H9 (cell line): ENCODE results near the gene TPX2. TPM values are rescaled to one million over a fixed set of nuclear protein-coding genes. Genes with fewer than 3 reads are reported as not detected.
A peak's percentile ranks its signal among the peaks of the same experiment; 100 is the strongest.

Experiments
- DNase-seq: peaks from one replicate; pipeline ENCODE4 v3.0.0-alpha.2; 2017
- H2AFZ ChIP-seq: one replicate; pipeline ENCODE4 v1.6.1; 2013; ENCODE audit warnings: mild to moderate bottlenecking, low read length, control low read depth, moderate library complexity
- H2AK5ac ChIP-seq: 2 replicates; pipeline ENCODE4 v1.6.1; 2013; ENCODE audit warnings: low read length, control low read depth, mixed read lengths; ENCODE audit not compliant: insufficient read length
- H2BK120ac ChIP-seq: one replicate; pipeline ENCODE4 v1.6.1; 2013; ENCODE audit warnings: low read depth, mild to moderate bottlenecking, low read length, control low read depth, inconsistent platforms; ENCODE audit not compliant: poor library complexity, severe bottlenecking
- H2BK12ac ChIP-seq: 2 replicates; pipeline ENCODE4 v1.6.1; 2013; ENCODE audit warnings: low read length, control low read depth, mixed read lengths, low read depth; ENCODE audit not compliant: insufficient read length
- H2BK15ac ChIP-seq: 2 replicates; pipeline ENCODE4 v1.6.1; 2013; ENCODE audit warnings: low read depth, low read length, control low read depth
- H2BK20ac ChIP-seq: one replicate; pipeline ENCODE4 v1.6.1; 2013; ENCODE audit warnings: low read depth, mild to moderate bottlenecking, low read length, control low read depth, inconsistent platforms; ENCODE audit not compliant: poor library complexity, severe bottlenecking
- H2BK5ac ChIP-seq: 2 replicates; pipeline ENCODE4 v1.6.1; 2013; ENCODE audit warnings: low read length, control low read depth, mixed read lengths; ENCODE audit not compliant: insufficient read length
- H3K14ac ChIP-seq: 2 replicates; pipeline ENCODE4 v1.6.1; 2013; ENCODE audit warnings: low read length, control low read depth; ENCODE audit not compliant: insufficient read depth
- H3K18ac ChIP-seq: 2 replicates; pipeline ENCODE4 v1.6.1; 2013; ENCODE audit warnings: low read depth, mild to moderate bottlenecking, mixed read lengths, low read length, control low read depth; ENCODE audit not compliant: insufficient read length
- H3K23ac ChIP-seq: 2 replicates; pipeline ENCODE4 v1.6.1; 2013; ENCODE audit warnings: low read length, control low read depth, mixed read lengths, low read depth; ENCODE audit not compliant: insufficient read length
- H3K23me2 ChIP-seq: 2 replicates; pipeline ENCODE4 v1.6.1; 2013; ENCODE audit warnings: low read depth, mild to moderate bottlenecking, mixed read lengths, low read length, control low read depth; ENCODE audit not compliant: insufficient read length, poor library complexity, severe bottlenecking
- H3K27ac ChIP-seq: 2 replicates; pipeline ENCODE4 v1.5.1; 2013; ENCODE audit warnings: low read length, control low read depth, mixed read lengths, low read depth; ENCODE audit not compliant: insufficient read length
- H3K27me3 ChIP-seq: 2 replicates; pipeline ENCODE4 v1.6.1; 2013; ENCODE audit warnings: low read length, control low read depth, inconsistent platforms; ENCODE audit not compliant: insufficient read depth
- H3K4ac ChIP-seq: 2 replicates; pipeline ENCODE4 v1.6.1; 2013; ENCODE audit warnings: low read depth, mild to moderate bottlenecking, control low read depth, inconsistent platforms, low read length, moderate library complexity
- H3K4me1 ChIP-seq: 2 replicates; pipeline ENCODE4 v1.6.1; 2013; ENCODE audit warnings: low read length, control low read depth, inconsistent platforms; ENCODE audit not compliant: insufficient read depth
- H3K4me2 ChIP-seq: 2 replicates; pipeline ENCODE4 v1.6.1; 2013; ENCODE audit warnings: low read length, control low read depth, mixed read lengths; ENCODE audit not compliant: insufficient read length, insufficient read depth
- H3K56ac ChIP-seq: 2 replicates; pipeline ENCODE4 v1.6.1; 2013; ENCODE audit warnings: low read depth, mild to moderate bottlenecking, mixed read lengths, low read length, control low read depth; ENCODE audit not compliant: insufficient read length
- H3K79me1 ChIP-seq: 2 replicates; pipeline ENCODE4 v1.6.1; 2013; ENCODE audit warnings: low read depth, mild to moderate bottlenecking, moderate library complexity, low read length, control low read depth, inconsistent platforms; ENCODE audit not compliant: insufficient read depth, poor library complexity, severe bottlenecking
- H3K79me2 ChIP-seq: 2 replicates; pipeline ENCODE4 v1.6.1; 2013; ENCODE audit warnings: low read length, control low read depth, inconsistent platforms; ENCODE audit not compliant: insufficient read depth
- H3K9ac ChIP-seq: 2 replicates; pipeline ENCODE4 v1.6.1; 2013; ENCODE audit warnings: low read length, control low read depth, mixed read lengths; ENCODE audit not compliant: insufficient read length; ENCODE audit errors: extremely low read depth
- H3K9me3 ChIP-seq: one replicate; pipeline ENCODE4 v1.6.1; 2013; ENCODE audit warnings: low read depth, low read length, inconsistent platforms; ENCODE audit not compliant: control insufficient read depth
- H3T11ph ChIP-seq: one replicate; pipeline ENCODE4 v1.6.1; 2013; ENCODE audit warnings: mild to moderate bottlenecking, low read length, control low read depth, inconsistent platforms
- H4K20me1 ChIP-seq: one replicate; pipeline ENCODE4 v1.6.1; 2013; ENCODE audit not compliant: control insufficient read depth, insufficient read length, insufficient read depth
- H4K5ac ChIP-seq: 2 replicates; pipeline ENCODE4 v1.6.1; 2013; ENCODE audit warnings: low read depth, mild to moderate bottlenecking, mixed read lengths, low read length, control low read depth; ENCODE audit not compliant: insufficient read length
- H4K8ac ChIP-seq: replicated peaks from 2 replicates; pipeline ENCODE4 v1.6.1; 2013; ENCODE audit warnings: low read length, control low read depth, mixed read lengths, low read depth; ENCODE audit not compliant: insufficient read length
- H4K91ac ChIP-seq: 2 replicates; pipeline ENCODE4 v1.6.1; 2013; ENCODE audit warnings: low read depth, mild to moderate bottlenecking, moderate library complexity, mixed read lengths, low read length, control low read depth; ENCODE audit not compliant: insufficient read length
- H3K27ac Mint-ChIP-seq, 3 experiments: 2 replicates in 2 of 3; 3 replicates in 1 of 3; pipeline ENCODE4 v1.8.0; 2020 to 2021; ENCODE audit warnings: mixed read lengths in 3 of 3, mild to moderate bottlenecking in 1 of 3, moderate library complexity in 1 of 3
- H3K27me3 Mint-ChIP-seq: 2 replicates; pipeline ENCODE4 v1.8.0; 2021; ENCODE audit warnings: low read depth, mild to moderate bottlenecking, moderate library complexity, mixed read lengths
- H3K36me3 Mint-ChIP-seq, 3 experiments: 2 replicates in 2 of 3; 3 replicates in 1 of 3; pipeline ENCODE4 v1.8.0; 2020 to 2021; ENCODE audit warnings: low read depth in 3 of 3, mixed read lengths in 3 of 3; ENCODE audit not compliant: insufficient read depth in 1 of 3
- H3K4me1 Mint-ChIP-seq, 2 experiments: 2 replicates each; pipeline ENCODE4 v1.8.0; 2020; ENCODE audit warnings: mixed read lengths in 2 of 2
- H3K4me3 Mint-ChIP-seq, 2 experiments: 2 replicates in 1 of 2; 3 replicates in 1 of 2; pipeline ENCODE4 v1.8.0; 2020 to 2021; ENCODE audit warnings: mild to moderate bottlenecking in 2 of 2, mixed read lengths in 2 of 2, moderate library complexity in 1 of 2
- H3K9me3 Mint-ChIP-seq, 2 experiments: 2 replicates in 1 of 2; 3 replicates in 1 of 2; pipeline ENCODE4 v1.8.0; 2020; ENCODE audit warnings: mild to moderate bottlenecking in 2 of 2, mixed read lengths in 2 of 2, moderate library complexity in 1 of 2
- WGBS: extraction: QIAGEN DNeasy Blood & Tissue Kit; methylation state at CpG from one replicate; pipeline ENCODE4 v1.1.7; 2013; ENCODE audit warnings: missing lambda C conversion rate, low lambda C conversion rate, mixed read lengths; ENCODE audit not compliant: insufficient read length; ENCODE audit errors: extremely low coverage; 5-methylcytosine and 5-hydroxymethylcytosine counted together
- total RNA-seq: library from RNA; stranded (reverse); gene quantifications from 2 replicates; pipeline ENCODE4 v1.2.1, GENCODE V29; 2021
- TF ChIP-seq, protein P1 (sequence below): fragments of 200-600 bp; sonication (generic); conservative IDR thresholded peaks from 3 replicates; pipeline ENCODE4 v1.8.0; 2021; ENCODE audit warnings: antibody characterized with exemption, mild to moderate bottlenecking

Gene TPX2
- total RNA-seq, 1 experiment from 2014 or later = 161 TPM

DNA sequence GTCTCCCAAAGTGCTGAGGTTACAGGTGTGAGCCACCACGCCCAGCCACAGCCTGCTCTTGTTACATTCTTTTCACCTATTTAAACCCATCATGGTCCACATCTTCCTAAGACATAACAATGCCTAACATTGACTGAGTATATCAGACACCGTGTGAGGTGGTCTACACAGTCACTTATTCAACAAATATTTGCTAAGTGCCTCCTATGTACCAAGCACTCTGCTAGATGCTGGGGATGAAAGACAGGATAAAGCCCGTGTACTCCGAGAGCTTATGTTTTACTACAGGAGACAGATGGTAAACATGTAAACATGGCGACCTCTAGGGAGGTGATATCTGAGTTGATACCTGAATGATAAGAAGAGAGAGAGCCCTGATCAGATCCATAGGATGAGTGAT lies 29.2 kb upstream of the TPX2 start:
- H3K27ac Mint-ChIP-seq = peak overlapping the region in 1 of 3 experiments; percentile 5; a peak in 2 of 7 replicates
- peaks cover 59 to 65% of the 10 kb centered on the region in 2 experiments for H3K4me1 Mint-ChIP-seq
- Histone ChIP-seq H4K91ac (no peak overlapping the region), H2BK20ac (no peak overlapping the region), H3K23ac (no peak overlapping the region), H2BK12ac (no peak overlapping the region), H3T11ph (no peak overlapping the region), H3K4me1 (peaks cover 15% of the 10 kb centered on the region), H3K9me3 (no peaks in the 10 kb centered on the region), H2BK5ac (no peak overlapping the region), H2BK120ac (no peak overlapping the region), H4K5ac (no peak overlapping the region), H3K56ac (no peak overlapping the region), H3K79me1 (no peaks in the 10 kb centered on the region), H2AK5ac (no peak overlapping the region), H3K4ac (no peak overlapping the region), H3K27ac (no peak overlapping the region), H3K79me2 (peaks cover 2% of the 10 kb centered on the region; the same call in 1 of the 2 replicates), H3K4me2 (no peak overlapping the region), H3K27me3 (no peaks in the 10 kb centered on the region), H4K8ac (no peak overlapping the region), H2BK15ac (no peak overlapping the region), H3K14ac (no peak overlapping the region), H2AFZ (no peak overlapping the region), H4K20me1 (no peaks in the 10 kb centered on the region), H3K18ac (no peak overlapping the region), H3K23me2 (no peaks in the 10 kb centered on the region), H3K9ac (no peak overlapping the region)
- H3K4me3 Mint-ChIP-seq = no peak overlapping the region
- H3K9me3 Mint-ChIP-seq = no peaks in the 10 kb centered on the region
- DNase-seq = no peak
- H3K27me3 Mint-ChIP-seq = no peaks in the 10 kb centered on the region
- TF ChIP-seq, protein P1, sequence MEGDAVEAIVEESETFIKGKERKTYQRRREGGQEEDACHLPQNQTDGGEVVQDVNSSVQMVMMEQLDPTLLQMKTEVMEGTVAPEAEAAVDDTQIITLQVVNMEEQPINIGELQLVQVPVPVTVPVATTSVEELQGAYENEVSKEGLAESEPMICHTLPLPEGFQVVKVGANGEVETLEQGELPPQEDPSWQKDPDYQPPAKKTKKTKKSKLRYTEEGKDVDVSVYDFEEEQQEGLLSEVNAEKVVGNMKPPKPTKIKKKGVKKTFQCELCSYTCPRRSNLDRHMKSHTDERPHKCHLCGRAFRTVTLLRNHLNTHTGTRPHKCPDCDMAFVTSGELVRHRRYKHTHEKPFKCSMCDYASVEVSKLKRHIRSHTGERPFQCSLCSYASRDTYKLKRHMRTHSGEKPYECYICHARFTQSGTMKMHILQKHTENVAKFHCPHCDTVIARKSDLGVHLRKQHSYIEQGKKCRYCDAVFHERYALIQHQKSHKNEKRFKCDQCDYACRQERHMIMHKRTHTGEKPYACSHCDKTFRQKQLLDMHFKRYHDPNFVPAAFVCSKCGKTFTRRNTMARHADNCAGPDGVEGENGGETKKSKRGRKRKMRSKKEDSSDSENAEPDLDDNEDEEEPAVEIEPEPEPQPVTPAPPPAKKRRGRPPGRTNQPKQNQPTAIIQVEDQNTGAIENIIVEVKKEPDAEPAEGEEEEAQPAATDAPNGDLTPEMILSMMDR = no peak
- H3K36me3 Mint-ChIP-seq = peaks cover 3 to 57% (median 31%) of the 10 kb centered on the region in 3 experiments; a peak in 6 of 7 replicates
- WGBS = no CpG with 5 or more reads among the region's 5 CpGs
